Esophagus squamous epithelium (tissue), 5 donors: ENCODE results near the gene CDK13. TPM values are rescaled to one million over a fixed set of nuclear protein-coding genes. Genes with fewer than 3 reads are reported as not detected.

Source experiments
- DNase-seq: peaks from one replicate; lab custom pipeline; 2025; lab: John Stamatoyannopoulos, UW
- H3K27ac ChIP-seq, 4 donors: fragments of 200-600 bp; sonication (generic); one replicate each; pipeline ENCODE4 v1.5.1; 2016 to 2019; ENCODE audit warnings: mild to moderate bottlenecking in 1 of 4
- H3K27me3 ChIP-seq, 4 donors: fragments of 200-600 bp; sonication (generic); 1 replicate in 3 of 4; 2 replicates in 1 of 4; pipeline versions ENCODE4 v1.5.1 to v1.6.0; 2017 to 2021; ENCODE audit warnings: antibody characterized with exemption in 1 of 4
- H3K36me3 ChIP-seq, 3 donors: fragments of 200-600 bp; sonication (generic); one replicate each; pipeline ENCODE4 v1.5.1; 2016 to 2019
- H3K4me1 ChIP-seq, 3 donors: fragments of 200-600 bp; sonication (generic); one replicate each; pipeline ENCODE4 v1.5.1; 2017 to 2019
- H3K4me3 ChIP-seq, 4 donors: fragments of 200-600 bp; sonication (generic); 1 replicate in 3 of 4; 2 replicates in 1 of 4; pipeline ENCODE4 v1.5.1; 2016 to 2019; ENCODE audit warnings: mild to moderate bottlenecking in 2 of 4, moderate library complexity in 1 of 4
- H3K9me3 ChIP-seq, 3 donors: fragments of 200-600 bp; sonication (generic); one replicate each; pipeline ENCODE4 v1.5.1; 2016 to 2019
- POLR2A ChIP-seq, 4 donors: fragments of 450-650 bp; IDR thresholded peaks; one replicate each; pipeline ENCODE4 v1.6.1; 2017; ENCODE audit warnings: antibody characterized with exemption in 4 of 4, mild to moderate bottlenecking in 4 of 4, moderate library complexity in 3 of 4
- WGBS, 2 donors: methylation state at CpG; one replicate each; pipeline ENCODE4 v1.1.5; 2018; 5-methylcytosine and 5-hydroxymethylcytosine counted together
- intact Hi-C: fragments of 100-400 bp; cut with DNase I; formaldehyde crosslinking; loops from one replicate; pipeline ENCODE4 v1.15.0; 2022
- total RNA-seq, 4 donors: library from RNA; depleted of rRNA; stranded (reverse); fragments of >200 nt; gene quantifications; one replicate each; pipeline ENCODE4 v1.1.0, GENCODE V29; 2016
- TF ChIP-seq, protein P1 (sequence below), 6 experiments: fragments of 450-650 bp in 4 of 6; fragments of 200-600 bp in 2 of 6; sonication (generic) in 2 of 6; IDR thresholded peaks; one replicate each; pipeline ENCODE4 v1.5.1; 2016 to 2019; ENCODE audit warnings: antibody characterized with exemption in 6 of 6, mild to moderate bottlenecking in 4 of 6, moderate library complexity in 4 of 6
- donor health status: DM: yes; HTN: yes; CAD: no.

Gene CDK13
- total RNA-seq, 4 donors from 2014 or later, result 46.0 to 99.8 (median 66.0) TPM

DNA sequence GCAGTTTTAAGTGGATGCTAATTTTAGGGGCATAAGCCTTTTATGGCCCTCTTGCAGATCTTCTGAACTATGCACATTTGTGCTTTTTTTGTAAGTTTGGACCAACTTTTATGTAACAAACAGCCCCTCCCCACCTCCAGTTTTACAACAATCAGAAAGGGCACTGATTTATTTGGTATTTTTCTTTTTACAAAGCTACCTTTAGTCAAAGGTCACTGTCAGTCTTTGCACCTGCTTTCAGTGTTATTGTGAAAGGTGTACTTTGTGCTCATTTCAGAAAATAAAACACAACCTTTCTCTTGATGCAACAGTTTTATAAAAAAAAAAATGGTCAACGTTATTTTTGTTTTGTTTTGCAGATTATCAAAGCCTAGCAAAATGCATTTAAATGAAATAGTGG, 145.2 kb downstream of the CDK13 start:
- WGBS, 2 donors, result 77 to 86% methylated on average over 1 of the region's 1 CpG
- peaks cover 9 to 64% (median 19%) of the 10 kb centered on the region in 3 donors for H3K36me3 ChIP-seq

DNA sequence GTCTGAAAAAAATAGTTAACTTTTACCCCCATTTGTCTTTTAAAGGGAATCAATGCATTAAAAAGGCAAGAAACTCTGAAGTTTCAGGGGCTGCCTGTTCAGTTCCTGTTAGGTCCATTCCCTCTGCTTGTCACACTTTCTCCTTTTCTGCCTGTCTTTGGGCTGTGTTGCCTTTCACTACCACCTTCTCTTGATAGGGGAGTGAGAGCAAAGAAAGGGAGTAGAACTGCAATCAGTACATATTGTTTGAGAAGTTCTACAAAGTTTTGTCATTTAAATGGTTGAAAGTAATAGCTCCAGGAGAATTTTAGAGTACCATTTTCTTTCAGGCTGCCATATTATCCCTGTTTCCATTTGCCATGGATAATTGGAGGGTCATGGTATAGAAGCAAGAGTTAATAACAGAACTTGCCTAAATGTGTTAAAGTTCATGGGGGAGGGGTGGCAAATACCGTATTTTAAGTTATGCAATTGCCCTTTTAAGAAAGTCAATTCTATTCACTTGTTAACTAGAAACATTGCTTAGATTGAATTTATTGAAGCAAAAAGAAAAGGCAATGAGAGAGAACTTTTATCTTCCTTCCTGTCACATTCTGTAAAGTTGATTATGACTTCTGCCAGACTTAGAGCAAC, 145.8 kb downstream of the CDK13 start:
- Histone ChIP-seq H3K36me3 (peaks cover 9 to 58% (median 19%) of the 10 kb centered on the region in 3 donors), H3K27ac (no peak overlapping the region), H3K9me3 (no peaks in the 10 kb centered on the region), H3K4me1 (peaks cover 0 to 4% (median 0%) of the 10 kb centered on the region in 3 donors), H3K4me3 (no peak overlapping the region), H3K27me3 (no peaks in the 10 kb centered on the region)
- 32 to 50% methylated on average over 1 of the region's 1 CpG for WGBS, 2 donors
- intact Hi-C loops, result no loop called here
- TF ChIP-seq, protein P1, sequence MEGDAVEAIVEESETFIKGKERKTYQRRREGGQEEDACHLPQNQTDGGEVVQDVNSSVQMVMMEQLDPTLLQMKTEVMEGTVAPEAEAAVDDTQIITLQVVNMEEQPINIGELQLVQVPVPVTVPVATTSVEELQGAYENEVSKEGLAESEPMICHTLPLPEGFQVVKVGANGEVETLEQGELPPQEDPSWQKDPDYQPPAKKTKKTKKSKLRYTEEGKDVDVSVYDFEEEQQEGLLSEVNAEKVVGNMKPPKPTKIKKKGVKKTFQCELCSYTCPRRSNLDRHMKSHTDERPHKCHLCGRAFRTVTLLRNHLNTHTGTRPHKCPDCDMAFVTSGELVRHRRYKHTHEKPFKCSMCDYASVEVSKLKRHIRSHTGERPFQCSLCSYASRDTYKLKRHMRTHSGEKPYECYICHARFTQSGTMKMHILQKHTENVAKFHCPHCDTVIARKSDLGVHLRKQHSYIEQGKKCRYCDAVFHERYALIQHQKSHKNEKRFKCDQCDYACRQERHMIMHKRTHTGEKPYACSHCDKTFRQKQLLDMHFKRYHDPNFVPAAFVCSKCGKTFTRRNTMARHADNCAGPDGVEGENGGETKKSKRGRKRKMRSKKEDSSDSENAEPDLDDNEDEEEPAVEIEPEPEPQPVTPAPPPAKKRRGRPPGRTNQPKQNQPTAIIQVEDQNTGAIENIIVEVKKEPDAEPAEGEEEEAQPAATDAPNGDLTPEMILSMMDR (IDR thresholded peaks at IDR 0.05), result no peak
- no peak for TF ChIP-seq POLR2A (IDR thresholded peaks at IDR 0.05)
- no peak for DNase-seq

More for the DNA sequence above, 145.2 kb downstream of the CDK13 start:
- no peak for TF ChIP-seq POLR2A (IDR thresholded peaks at IDR 0.05)
- TF ChIP-seq, protein P1 (IDR thresholded peaks at IDR 0.05), result no peak
- H3K9me3 ChIP-seq, result no peaks in the 10 kb centered on the region
- no peak overlapping the region for H3K4me3 ChIP-seq
- intact Hi-C loops, result no loop called here
- no peak for DNase-seq
- no peak overlapping the region for H3K27ac ChIP-seq
- peaks cover 0 to 4% (median 0%) of the 10 kb centered on the region in 3 donors for H3K4me1 ChIP-seq
- no peaks in the 10 kb centered on the region for H3K27me3 ChIP-seq

DNA sequence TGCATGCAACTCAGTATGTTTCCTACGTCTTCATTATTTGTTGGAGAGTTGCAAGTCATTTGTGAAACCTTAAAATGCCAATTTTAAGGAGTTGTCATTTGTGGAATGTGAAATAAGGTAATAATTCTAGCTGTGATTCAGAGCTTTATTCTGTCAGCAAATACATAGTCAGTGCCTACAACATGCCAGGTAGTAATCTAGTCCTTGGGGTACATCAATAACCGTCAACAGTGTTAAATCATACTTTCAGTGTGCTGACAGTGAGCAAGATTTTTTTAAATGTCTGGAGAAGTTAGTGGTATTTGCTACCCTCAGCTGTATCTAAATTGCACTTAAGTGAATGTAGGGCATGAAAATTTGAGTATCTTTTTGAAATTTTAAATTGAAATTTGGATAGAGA, 147.7 kb downstream of the CDK13 start:
- Histone ChIP-seq H3K36me3 (peaks cover 9 to 41% (median 19%) of the 10 kb centered on the region in 3 donors), H3K27me3 (no peaks in the 10 kb centered on the region), H3K27ac (no peak overlapping the region), H3K4me3 (no peak overlapping the region), H3K9me3 (no peaks in the 10 kb centered on the region), H3K4me1 (peaks cover 0 to 4% (median 0%) of the 10 kb centered on the region in 3 donors)
- intact Hi-C loops, result no loop called here
- WGBS, 2 donors, result 58 to 78% methylated on average over 2 of the region's 2 CpGs
- no peak for TF ChIP-seq POLR2A (IDR thresholded peaks at IDR 0.05)
- TF ChIP-seq, protein P1 (IDR thresholded peaks at IDR 0.05), result no peak
- DNase-seq, result no peak

GRCh38 chr7:40098810-40099209, 148.8 kb downstream of the CDK13 start:
- no peak for TF ChIP-seq POLR2A (IDR thresholded peaks at IDR 0.05)
- TF ChIP-seq, protein P1 (IDR thresholded peaks at IDR 0.05), result no peak
- intact Hi-C loops, result no loop called here
- no peak overlapping the region for H3K27ac ChIP-seq
- H3K27me3 ChIP-seq, result no peaks in the 10 kb centered on the region
- no peak for DNase-seq
- H3K36me3 ChIP-seq, result peaks cover 9 to 30% (median 10%) of the 10 kb centered on the region in 3 donors
- H3K4me1 ChIP-seq, result peaks cover 0 to 4% (median 0%) of the 10 kb centered on the region in 3 donors
- no peaks in the 10 kb centered on the region for H3K9me3 ChIP-seq
- H3K4me3 ChIP-seq, result no peak overlapping the region

DNA sequence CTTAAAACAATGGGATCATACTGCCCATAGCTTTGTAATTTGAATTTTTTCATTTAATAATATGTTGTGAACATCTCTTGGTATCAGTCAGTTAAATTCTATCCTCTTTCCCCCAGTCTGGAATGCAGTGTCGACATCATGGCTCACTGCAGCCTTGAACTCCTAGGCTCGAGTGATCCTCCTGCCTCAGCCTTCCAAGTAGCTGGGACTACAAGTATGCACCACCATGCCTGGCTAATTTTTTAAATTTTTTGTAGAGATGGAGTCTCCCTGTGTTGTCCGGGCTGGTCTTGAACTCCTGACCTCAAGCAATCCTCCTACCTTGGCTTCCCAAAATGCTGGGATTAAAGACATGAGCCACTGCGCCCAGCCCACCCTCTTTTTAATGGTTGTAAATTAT, 149.8 kb downstream of the CDK13 start:
- DNase-seq, result no peak
- TF ChIP-seq POLR2A (IDR thresholded peaks at IDR 0.05), result no peak
- TF ChIP-seq, protein P1 (IDR thresholded peaks at IDR 0.05), result no peak
- H3K27me3 ChIP-seq, result no peaks in the 10 kb centered on the region
- H3K27ac ChIP-seq, result no peak overlapping the region
- no peaks in the 10 kb centered on the region for H3K9me3 ChIP-seq
- intact Hi-C loops, result no loop called here
- H3K4me1 ChIP-seq, result peaks cover 0 to 4% (median 0%) of the 10 kb centered on the region in 3 donors
- WGBS, 2 donors, result 88 to 97% methylated on average over 4 of the region's 4 CpGs
- H3K36me3 ChIP-seq, result peaks cover 0 to 20% (median under 1%) of the 10 kb centered on the region in 3 donors
- H3K4me3 ChIP-seq, result no peak overlapping the region
